ENCODE results near the gene MSLN.

DNA sequence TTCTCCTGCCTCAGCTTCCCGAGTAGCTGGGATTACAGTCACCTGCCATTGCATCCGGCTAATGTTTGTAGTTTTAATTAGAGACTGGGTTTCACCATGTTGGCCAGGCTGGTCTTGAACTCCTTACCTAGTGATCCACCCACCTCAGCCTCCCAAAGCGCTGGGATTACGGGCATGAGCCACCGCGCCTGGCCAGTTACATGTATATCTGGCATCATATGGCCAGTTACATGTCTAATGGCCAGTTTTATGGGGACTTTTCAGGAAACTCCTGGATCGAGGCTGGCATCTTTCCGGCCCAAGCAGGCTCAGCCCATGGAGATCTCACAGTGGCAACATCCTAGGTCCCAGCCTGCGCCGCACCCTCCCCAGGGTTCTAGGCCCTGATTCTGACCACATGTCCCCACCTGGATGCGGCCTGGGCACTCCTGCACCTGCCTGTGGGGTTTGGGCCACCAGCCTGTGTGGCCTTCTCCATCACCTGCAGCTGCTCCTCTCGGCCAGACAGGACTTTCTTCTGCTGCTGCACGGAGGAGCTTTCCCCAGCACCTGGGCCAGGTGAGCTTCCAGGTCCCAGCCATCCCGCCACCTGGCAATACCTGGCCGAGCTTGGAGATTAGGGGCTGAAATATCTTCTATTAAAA is 18.4 kb upstream of the MSLN start:
- TF ChIP-seq EZH2phosphoT487 (IDR thresholded peaks at IDR 0.05; ENCODE audit: insufficient read depth, low read depth) (no peak), EZH2 (IDR thresholded peaks at IDR 0.05; ENCODE audit: insufficient read depth, poor library complexity, severe bottlenecking) (no peak)
